ENCODE measurements around the gene PDP2. TPM values are rescaled to one million over a fixed set of nuclear protein-coding genes. Genes with fewer than 3 reads are reported as not detected.

PDP2 gene
- total RNA-seq, 4 donors from 2014 or later, result 2.2 to 5.2 (median 4.1) TPM

DNA sequence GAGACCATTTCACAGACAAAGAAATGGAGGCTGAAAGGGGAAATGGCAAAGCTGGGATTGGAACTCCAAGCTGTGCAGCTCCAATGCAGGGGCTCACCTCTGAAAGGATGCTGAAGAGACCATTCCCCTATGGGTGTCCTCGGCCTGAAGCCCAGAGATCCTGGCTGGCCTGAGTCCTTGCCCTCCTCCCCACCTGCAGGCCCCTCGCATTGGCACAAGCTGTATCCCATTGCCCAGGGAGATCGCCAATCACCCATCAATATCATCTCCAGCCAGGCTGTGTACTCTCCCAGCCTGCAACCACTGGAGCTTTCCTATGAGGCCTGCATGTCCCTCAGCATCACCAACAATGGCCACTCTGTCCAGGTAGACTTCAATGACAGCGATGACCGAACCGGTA is 33.5 kb upstream of the PDP2 start:
- Histone ChIP-seq H3K27me3 (peaks cover 25 to 30% (median 26%) of the 10 kb centered on the region in 3 donors), H3K4me3 (no peak overlapping the region), H3K36me3 (no peaks in the 10 kb centered on the region), H3K4me1 (peaks cover 0 to 6% of the 10 kb centered on the region in 2 donors), H3K9me3 (no peaks in the 10 kb centered on the region), H3K27ac (no peak overlapping the region)
- TF ChIP-seq, protein P1, sequence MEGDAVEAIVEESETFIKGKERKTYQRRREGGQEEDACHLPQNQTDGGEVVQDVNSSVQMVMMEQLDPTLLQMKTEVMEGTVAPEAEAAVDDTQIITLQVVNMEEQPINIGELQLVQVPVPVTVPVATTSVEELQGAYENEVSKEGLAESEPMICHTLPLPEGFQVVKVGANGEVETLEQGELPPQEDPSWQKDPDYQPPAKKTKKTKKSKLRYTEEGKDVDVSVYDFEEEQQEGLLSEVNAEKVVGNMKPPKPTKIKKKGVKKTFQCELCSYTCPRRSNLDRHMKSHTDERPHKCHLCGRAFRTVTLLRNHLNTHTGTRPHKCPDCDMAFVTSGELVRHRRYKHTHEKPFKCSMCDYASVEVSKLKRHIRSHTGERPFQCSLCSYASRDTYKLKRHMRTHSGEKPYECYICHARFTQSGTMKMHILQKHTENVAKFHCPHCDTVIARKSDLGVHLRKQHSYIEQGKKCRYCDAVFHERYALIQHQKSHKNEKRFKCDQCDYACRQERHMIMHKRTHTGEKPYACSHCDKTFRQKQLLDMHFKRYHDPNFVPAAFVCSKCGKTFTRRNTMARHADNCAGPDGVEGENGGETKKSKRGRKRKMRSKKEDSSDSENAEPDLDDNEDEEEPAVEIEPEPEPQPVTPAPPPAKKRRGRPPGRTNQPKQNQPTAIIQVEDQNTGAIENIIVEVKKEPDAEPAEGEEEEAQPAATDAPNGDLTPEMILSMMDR (IDR thresholded peaks at IDR 0.05 in 4 of 5, conservative IDR thresholded peaks at IDR 0.05 in 1 of 5), result no peak
- no peak for TF ChIP-seq POLR2A (IDR thresholded peaks at IDR 0.05)
- intact Hi-C loops (cut with DNase I; ENCODE audit: low total_unique reads), result no loop called here
- in situ Hi-C loops (cut with MboI; ENCODE audit: low sequenced_read_pairs in 4 of 4), result no loop called here
- DNase-seq, result no peak
- ATAC-seq, result no peak

DNA sequence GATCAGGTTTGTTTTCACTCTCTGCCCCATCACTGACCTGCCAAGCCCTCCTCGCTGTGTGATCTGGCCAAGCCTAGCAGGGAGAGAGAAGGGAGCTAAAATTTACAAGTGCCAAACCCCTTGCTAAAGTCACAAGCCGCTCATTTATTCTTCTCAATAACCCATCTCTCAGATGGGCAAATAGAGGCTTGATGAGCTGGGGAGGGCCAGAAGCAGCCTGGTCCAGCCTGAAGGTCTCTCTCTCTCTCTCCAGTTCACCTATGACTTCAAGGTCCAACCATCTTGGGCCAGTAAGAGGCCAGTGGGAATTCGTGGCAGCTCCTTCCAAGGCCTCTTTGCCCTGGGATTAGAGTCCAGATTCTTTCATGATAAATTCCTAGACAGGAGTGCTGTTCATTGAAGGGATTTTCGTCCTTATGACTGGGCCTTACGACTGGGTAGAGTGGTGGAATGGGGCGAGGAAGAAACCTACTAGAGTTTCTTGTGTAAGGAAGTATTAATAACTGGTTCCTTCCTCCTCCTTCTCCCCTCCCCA is 32.7 kb upstream of the PDP2 start:
- ATAC-seq (no peak), DNase-seq (no peak)
- TF ChIP-seq, protein P1 (IDR thresholded peaks at IDR 0.05 in 4 of 5, conservative IDR thresholded peaks at IDR 0.05 in 1 of 5), result no peak
- Histone ChIP-seq H3K36me3 (no peaks in the 10 kb centered on the region), H3K9me3 (no peaks in the 10 kb centered on the region), H3K4me1 (peaks cover 0 to 6% of the 10 kb centered on the region in 2 donors), H3K27ac (no peak overlapping the region), H3K27me3 (peaks cover 25 to 30% (median 26%) of the 10 kb centered on the region in 3 donors), H3K4me3 (no peak overlapping the region)
- in situ Hi-C loops (cut with MboI; ENCODE audit: low sequenced_read_pairs in 4 of 4), result no loop called here
- intact Hi-C loops (cut with DNase I; ENCODE audit: low total_unique reads), result no loop called here

- intact Hi-C loops (cut with DNase I; ENCODE audit: low total_unique reads), result no loop called here
- H3K27me3 ChIP-seq, result peaks cover 25 to 30% (median 26%) of the 10 kb centered on the region in 3 donors
- H3K36me3 ChIP-seq, result no peaks in the 10 kb centered on the region
- peaks cover 0 to 6% of the 10 kb centered on the region in 2 donors for H3K4me1 ChIP-seq
- ATAC-seq, result no peak
- H3K27ac ChIP-seq, result no peak overlapping the region
- no peak for TF ChIP-seq POLR2A (IDR thresholded peaks at IDR 0.05)
- TF ChIP-seq, protein P1 (IDR thresholded peaks at IDR 0.05 in 4 of 5, conservative IDR thresholded peaks at IDR 0.05 in 1 of 5), result no peak
- no peaks in the 10 kb centered on the region for H3K9me3 ChIP-seq
- no peak overlapping the region for H3K4me3 ChIP-seq
- in situ Hi-C loops (cut with MboI; ENCODE audit: low sequenced_read_pairs in 4 of 4), result no loop called here
- no peak for DNase-seq
These were observed 32.1 kb upstream of the PDP2 start for GRCh38 chr16:66848172-66848571.

DNA sequence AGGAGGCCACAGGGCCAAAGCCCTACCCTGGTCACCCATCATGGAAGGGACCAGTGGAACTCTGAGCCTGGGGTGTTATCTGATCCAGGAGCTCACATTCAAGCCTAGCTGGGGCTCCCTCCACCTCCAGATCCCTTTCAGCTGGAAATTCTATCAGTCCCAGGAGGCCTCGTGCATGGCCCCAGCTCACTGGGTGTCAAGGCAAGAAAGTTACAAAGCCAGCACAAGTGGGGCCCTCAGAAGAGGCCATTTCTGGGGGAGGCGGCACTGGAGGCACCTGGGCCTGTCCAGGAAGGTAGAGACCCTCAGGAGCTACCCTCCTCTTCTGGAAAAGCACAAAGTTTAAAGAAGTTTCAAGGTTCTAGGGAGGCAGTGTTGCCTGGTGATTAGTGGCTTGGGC is 31.3 kb upstream of the PDP2 start:
- ATAC-seq (no peak), DNase-seq (no peak)
- Histone ChIP-seq H3K4me3 (no peak overlapping the region), H3K27ac (no peak overlapping the region), H3K27me3 (peaks cover 19 to 22% (median 20%) of the 10 kb centered on the region in 3 donors), H3K36me3 (no peaks in the 10 kb centered on the region), H3K9me3 (no peaks in the 10 kb centered on the region), H3K4me1 (peaks cover 0 to 6% of the 10 kb centered on the region in 2 donors)
- intact Hi-C loops (cut with DNase I; ENCODE audit: low total_unique reads) (no loop called here), in situ Hi-C loops (cut with MboI; ENCODE audit: low sequenced_read_pairs in 4 of 4) (no loop called here)
- TF ChIP-seq POLR2A (IDR thresholded peaks at IDR 0.05), result no peak
- TF ChIP-seq, protein P1 (IDR thresholded peaks at IDR 0.05 in 4 of 5, conservative IDR thresholded peaks at IDR 0.05 in 1 of 5), result no peak

GRCh38 chr16:66849549-66849948 is 30.8 kb upstream of the PDP2 start:
- intact Hi-C loops (cut with DNase I; ENCODE audit: low total_unique reads) (no loop called here), in situ Hi-C loops (cut with MboI; ENCODE audit: low sequenced_read_pairs in 4 of 4) (no loop called here)
- ATAC-seq (no peak), DNase-seq (no peak)
- Histone ChIP-seq H3K9me3 (no peaks in the 10 kb centered on the region), H3K4me1 (peaks cover 0 to 4% of the 10 kb centered on the region in 2 donors), H3K36me3 (no peaks in the 10 kb centered on the region), H3K27me3 (peaks cover 15 to 17% (median 15%) of the 10 kb centered on the region in 3 donors), H3K4me3 (no peak overlapping the region), H3K27ac (no peak overlapping the region)
- TF ChIP-seq, protein P1 (IDR thresholded peaks at IDR 0.05 in 4 of 5, conservative IDR thresholded peaks at IDR 0.05 in 1 of 5), result no peak
- TF ChIP-seq POLR2A (IDR thresholded peaks at IDR 0.05), result no peak
